Right atrium auricular region (tissue), 2 donors: ENCODE measurements around the gene MRTFA. TPM values are rescaled to one million over a fixed set of nuclear protein-coding genes. Genes with fewer than 3 reads are reported as not detected.
A peak's percentile ranks its signal among the peaks of the same experiment; 100 is the strongest.
"Not testable (repeated sequence)": the region's sequence is repeated elsewhere in the genome, so short reads cannot be mapped to it uniquely, and the experiment has no call there.

ENCODE experiments used
- DNase-seq: peaks from one replicate; pipeline ENCODE4 v3.0.0-alpha.2; 2019; ENCODE audit warnings: low spot score
- H3K27ac ChIP-seq, 2 donors: fragments of 200-600 bp; sonication (generic); 1 replicate in 1 of 2; 2 replicates in 1 of 2; pipeline ENCODE4 v1.5.1; 2016 to 2019
- H3K27me3 ChIP-seq, 2 donors: fragments of 200-600 bp; sonication (generic); one replicate each; pipeline versions ENCODE4 v1.5.1 to v1.6.0; 2017 to 2019
- H3K36me3 ChIP-seq: fragments of 200-600 bp; sonication (generic); one replicate; pipeline ENCODE4 v1.5.1; 2016
- H3K4me1 ChIP-seq, 2 donors: fragments of 200-600 bp; sonication (generic); one replicate each; pipeline versions ENCODE4 v1.5.1 to v1.6.0; 2017 to 2019
- H3K4me3 ChIP-seq, 2 donors: fragments of 200-600 bp; sonication (generic); 1 replicate in 1 of 2; 2 replicates in 1 of 2; pipeline ENCODE4 v1.5.1; 2017 to 2019; ENCODE audit warnings: mild to moderate bottlenecking in 1 of 2, moderate library complexity in 1 of 2
- H3K9me3 ChIP-seq, 2 donors: fragments of 200-600 bp; sonication (generic); one replicate each; pipeline ENCODE4 v1.5.1; 2019
- CTCF ChIP-seq, 2 donors: fragments of 200-600 bp; sonication (generic); IDR thresholded peaks; one replicate each; pipeline ENCODE4 v1.5.1; 2019; ENCODE audit warnings: antibody characterized with exemption in 2 of 2
- total RNA-seq, 2 donors: library from RNA; depleted of rRNA; stranded (reverse); fragments of >200 nt; gene quantifications; one replicate each; pipeline ENCODE4 v1.1.0, GENCODE V29; 2016

Gene MRTFA
- total RNA-seq, 2 donors from 2014 or later, result 45.8 to 55.2 TPM

- Histone ChIP-seq H3K4me3 (peak overlapping the region; percentile 16 to 35), H3K36me3 (no peaks in the 10 kb centered on the region), H3K9me3 (no peaks in the 10 kb centered on the region), H3K4me1 (peaks cover 0 to 41% of the 10 kb centered on the region in 2 donors), H3K27me3 (no peaks in the 10 kb centered on the region), H3K27ac (peak overlapping the region; percentile 52 to 60)
- DNase-seq, result no peak
- TF ChIP-seq CTCF (IDR thresholded peaks at IDR 0.05), result no peak
These were observed 102.7 kb downstream of the MRTFA start for GRCh38 chr22:40533712-40534378.

- H3K4me3 ChIP-seq, result peak overlapping the region; percentile 16 to 35
- H3K4me1 ChIP-seq, result peaks cover 0 to 41% of the 10 kb centered on the region in 2 donors
- no peak for TF ChIP-seq CTCF (IDR thresholded peaks at IDR 0.05)
These were observed 104.3 kb downstream of the MRTFA start for GRCh38 chr22:40531951-40532900.

GRCh38 chr22:40530391-40530790, 106.1 kb downstream of the MRTFA start:
- peaks cover 0 to 38% of the 10 kb centered on the region in 2 donors for H3K4me1 ChIP-seq
- not testable (repeated sequence) for DNase-seq, H3K36me3 ChIP-seq, H3K9me3 ChIP-seq, H3K27ac ChIP-seq, H3K27me3 ChIP-seq, H3K4me3 ChIP-seq

More at GRCh38 chr22:40531951-40532900, 104.3 kb downstream of the MRTFA start:
- no peaks in the 10 kb centered on the region for H3K9me3 ChIP-seq
- peak overlapping the region; percentile 52 to 60 for H3K27ac ChIP-seq
- no peak for DNase-seq
- H3K27me3 ChIP-seq, result no peaks in the 10 kb centered on the region
- H3K36me3 ChIP-seq, result no peaks in the 10 kb centered on the region

- no peak for DNase-seq
- no peak for TF ChIP-seq CTCF (IDR thresholded peaks at IDR 0.05)
- Histone ChIP-seq H3K27me3 (no peaks in the 10 kb centered on the region), H3K9me3 (no peaks in the 10 kb centered on the region), H3K27ac (no peak overlapping the region), H3K4me1 (peaks cover 0 to 33% of the 10 kb centered on the region in 2 donors), H3K36me3 (no peaks in the 10 kb centered on the region), H3K4me3 (no peak overlapping the region)
These were observed 106.7 kb downstream of the MRTFA start for GRCh38 chr22:40529821-40530220.

GRCh38 chr22:40526960-40527359, 109.6 kb downstream of the MRTFA start:
- no peak for DNase-seq
- TF ChIP-seq CTCF (IDR thresholded peaks at IDR 0.05), result no peak
- Histone ChIP-seq H3K9me3 (no peaks in the 10 kb centered on the region), H3K27ac (peak overlapping the region in 1 of 2 donors; percentile 69), H3K4me3 (no peak overlapping the region), H3K36me3 (no peaks in the 10 kb centered on the region), H3K27me3 (no peaks in the 10 kb centered on the region), H3K4me1 (peaks cover 0 to 10% of the 10 kb centered on the region in 2 donors)

- Histone ChIP-seq H3K27ac (no peak overlapping the region), H3K4me1 (peaks cover 0 to 3% of the 10 kb centered on the region in 2 donors), H3K36me3 (no peaks in the 10 kb centered on the region), H3K4me3 (no peak overlapping the region), H3K27me3 (no peaks in the 10 kb centered on the region), H3K9me3 (no peaks in the 10 kb centered on the region)
- no peak for DNase-seq
- peak; percentile 34 to 73 for TF ChIP-seq CTCF (IDR thresholded peaks at IDR 0.05)
These were observed 111.2 kb downstream of the MRTFA start for GRCh38 chr22:40525250-40525884.
